Activated T-cell treated with anti-CD3 and anti-CD28 coated beads, Interleukin-2, amount 50 U/mL, for 48 hours (primary cell): Measurements from ENCODE around the gene WASHC3.

ENCODE experiments used
- DNase-seq, 2 experiments: peaks; one replicate each; pipeline ENCODE4 v3.0.0-alpha.2; 2020

Gene WASHC3

GRCh38 chr12:101967506-101967905 lies 94.3 kb downstream of the WASHC3 start:
- DNase-seq, result no peak

- no peak for DNase-seq
Measured at GRCh38 chr12:101966496-101966895, 95.3 kb downstream of the WASHC3 start.

GRCh38 chr12:101963697-101964096 lies 98.1 kb downstream of the WASHC3 start:
- DNase-seq, result no peak
